ENCODE data around the gene HACD2. TPM values are rescaled to one million over a fixed set of nuclear protein-coding genes. Genes with fewer than 3 reads are reported as not detected.

The HACD2 gene
- total and polyA plus RNA-seq, 8 donors, result 5.3 to 36.0 (median 14.4) TPM

GRCh38 chr3:123611082-123611481 is 26.2 kb upstream of the HACD2 start:
- Histone ChIP-seq H3K4me3 (no peak overlapping the region), H3K27ac (no peak overlapping the region), H3K36me3 (peaks cover 0 to 33% (median 32%) of the 10 kb centered on the region in 4 donors), H3K27me3 (no peaks in the 10 kb centered on the region), H3K9me3 (no peaks in the 10 kb centered on the region), H3K4me1 (peaks cover 0 to 33% (median 8%) of the 10 kb centered on the region in 4 donors)
- DNase-seq, result no peak
- TF ChIP-seq POLR2A (IDR thresholded peaks at IDR 0.05) (no peak), EP300 (IDR thresholded peaks at IDR 0.05) (no peak), POLR2AphosphoS5 (IDR thresholded peaks at IDR 0.05) (no peak)
- TF ChIP-seq, protein P1, sequence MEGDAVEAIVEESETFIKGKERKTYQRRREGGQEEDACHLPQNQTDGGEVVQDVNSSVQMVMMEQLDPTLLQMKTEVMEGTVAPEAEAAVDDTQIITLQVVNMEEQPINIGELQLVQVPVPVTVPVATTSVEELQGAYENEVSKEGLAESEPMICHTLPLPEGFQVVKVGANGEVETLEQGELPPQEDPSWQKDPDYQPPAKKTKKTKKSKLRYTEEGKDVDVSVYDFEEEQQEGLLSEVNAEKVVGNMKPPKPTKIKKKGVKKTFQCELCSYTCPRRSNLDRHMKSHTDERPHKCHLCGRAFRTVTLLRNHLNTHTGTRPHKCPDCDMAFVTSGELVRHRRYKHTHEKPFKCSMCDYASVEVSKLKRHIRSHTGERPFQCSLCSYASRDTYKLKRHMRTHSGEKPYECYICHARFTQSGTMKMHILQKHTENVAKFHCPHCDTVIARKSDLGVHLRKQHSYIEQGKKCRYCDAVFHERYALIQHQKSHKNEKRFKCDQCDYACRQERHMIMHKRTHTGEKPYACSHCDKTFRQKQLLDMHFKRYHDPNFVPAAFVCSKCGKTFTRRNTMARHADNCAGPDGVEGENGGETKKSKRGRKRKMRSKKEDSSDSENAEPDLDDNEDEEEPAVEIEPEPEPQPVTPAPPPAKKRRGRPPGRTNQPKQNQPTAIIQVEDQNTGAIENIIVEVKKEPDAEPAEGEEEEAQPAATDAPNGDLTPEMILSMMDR (IDR thresholded peaks at IDR 0.05), result no peak
- intact Hi-C loops (cut with DNase I; ENCODE audit: low total_unique reads), result no loop called here

DNA sequence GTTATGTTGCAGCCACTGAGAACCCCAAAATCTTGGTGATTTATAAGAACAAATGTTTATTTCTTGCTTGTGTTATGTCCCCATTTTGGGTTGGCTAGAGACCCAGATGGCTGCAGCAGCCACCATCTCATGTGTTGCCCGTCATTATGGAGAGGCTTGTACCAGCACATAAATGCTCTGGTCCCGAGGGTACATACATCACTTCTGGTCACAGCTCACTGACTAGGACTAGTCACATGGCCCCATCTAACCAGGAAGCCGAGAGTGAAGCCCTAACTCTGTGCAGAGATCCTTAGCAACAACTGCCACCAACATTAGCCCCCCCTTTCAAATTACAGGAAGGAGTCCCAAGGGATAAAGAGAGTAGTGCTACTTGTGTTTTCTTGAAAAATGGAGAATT is 25.5 kb upstream of the HACD2 start:
- TF ChIP-seq, protein P1 (IDR thresholded peaks at IDR 0.05), result no peak
- TF ChIP-seq EP300 (IDR thresholded peaks at IDR 0.05) (no peak), POLR2AphosphoS5 (IDR thresholded peaks at IDR 0.05) (no peak), POLR2A (IDR thresholded peaks at IDR 0.05) (no peak)
- no peaks in the 10 kb centered on the region for H3K27me3 ChIP-seq
- no peak overlapping the region for H3K4me3 ChIP-seq
- peaks cover 0 to 35% (median 13%) of the 10 kb centered on the region in 4 donors for H3K4me1 ChIP-seq
- intact Hi-C loops (cut with DNase I; ENCODE audit: low total_unique reads), result no loop called here
- peaks cover 0 to 33% (median 32%) of the 10 kb centered on the region in 4 donors for H3K36me3 ChIP-seq
- peak overlapping the region in 1 of 5 donors; percentile 9 for H3K27ac ChIP-seq
- no peak for DNase-seq
- no peaks in the 10 kb centered on the region for H3K9me3 ChIP-seq
- 65 to 92% (median 88%) methylated on average over 3 of the region's 3 CpGs for WGBS, 5 donors

DNA sequence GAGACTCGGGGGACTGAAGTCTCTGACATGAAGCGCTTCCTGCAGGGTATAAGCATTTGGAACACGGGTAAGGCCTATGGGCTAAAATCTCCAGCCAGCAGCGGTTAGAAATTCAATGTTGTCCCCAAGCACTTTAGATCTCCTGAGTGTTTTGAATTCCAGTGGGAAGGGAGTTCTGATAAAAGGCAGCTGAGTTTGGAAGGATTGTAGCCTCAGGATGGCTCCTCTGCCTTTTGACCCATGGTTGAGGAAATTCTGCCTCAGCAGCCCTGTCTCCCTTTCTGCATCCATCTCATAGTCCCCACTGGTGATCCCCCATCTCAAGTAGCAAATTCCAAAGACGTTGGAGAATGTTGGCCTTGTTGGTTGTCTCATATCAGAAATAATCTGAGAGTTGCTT is 24.2 kb upstream of the HACD2 start:
- H3K4me1 ChIP-seq, result peaks cover 0 to 34% (median 19%) of the 10 kb centered on the region in 4 donors
- WGBS, 5 donors, result 70 to 94% (median 82%) methylated on average over 5 of the region's 5 CpGs
- TF ChIP-seq POLR2A (IDR thresholded peaks at IDR 0.05), result no peak
- no peak for TF ChIP-seq EP300 (IDR thresholded peaks at IDR 0.05)
- no peak for TF ChIP-seq POLR2AphosphoS5 (IDR thresholded peaks at IDR 0.05)
- TF ChIP-seq, protein P1 (IDR thresholded peaks at IDR 0.05), result no peak
- no peak overlapping the region for H3K4me3 ChIP-seq
- peaks cover 0 to 29% (median 23%) of the 10 kb centered on the region in 4 donors for H3K36me3 ChIP-seq
- intact Hi-C loops (cut with DNase I; ENCODE audit: low total_unique reads), result no loop called here
- H3K27me3 ChIP-seq, result no peaks in the 10 kb centered on the region
- no peak for DNase-seq
- H3K27ac ChIP-seq, result no peak overlapping the region
- no peaks in the 10 kb centered on the region for H3K9me3 ChIP-seq

- peaks cover 0 to 22% (median 18%) of the 10 kb centered on the region in 4 donors for H3K36me3 ChIP-seq
- peaks cover 0 to 34% (median 15%) of the 10 kb centered on the region in 4 donors for H3K4me1 ChIP-seq
- no peaks in the 10 kb centered on the region for H3K9me3 ChIP-seq
- TF ChIP-seq, protein P1 (IDR thresholded peaks at IDR 0.05), result no peak
- TF ChIP-seq POLR2A (IDR thresholded peaks at IDR 0.05), result no peak
- no peak for TF ChIP-seq EP300 (IDR thresholded peaks at IDR 0.05)
- no peak for TF ChIP-seq POLR2AphosphoS5 (IDR thresholded peaks at IDR 0.05)
- 64 to 84% (median 76%) methylated on average over 3 of the region's 3 CpGs for WGBS, 5 donors
- no peak for DNase-seq
- intact Hi-C loops (cut with DNase I; ENCODE audit: low total_unique reads), result no loop called here
- no peaks in the 10 kb centered on the region for H3K27me3 ChIP-seq
- H3K4me3 ChIP-seq, result no peak overlapping the region
- no peak overlapping the region for H3K27ac ChIP-seq
These were observed 23.5 kb upstream of the HACD2 start for GRCh38 chr3:123608263-123608937.

All from stomach (tissue), 9 donors.